HCT116 (cell line): ENCODE data around the gene KCNA3. TPM values are rescaled to one million over a fixed set of nuclear protein-coding genes. Genes with fewer than 3 reads are reported as not detected.

Source experiments
- ATAC-seq: fragments of 200-7000 bp; cut with Tn5 transposase; 2 replicates; pipeline ENCODE4 v1.9.1; 2020; ENCODE audit warnings: mild to moderate bottlenecking, moderate library complexity
- BruUV-seq: library from RNA; stranded (reverse); fragments of 400-500 nt; replicated peaks from 2 replicates; lab custom pipeline; 2021; lab: Mats Ljungman, UMichigan
- CTCF ChIA-PET: fragments of 300-600 bp; sonication (Branson Sonifier 250); formaldehyde crosslinking; loops from one replicate; lab custom pipeline; 2021; ENCODE audit warnings: antibody characterized with exemption; lab: Charles Lee
- POLR2A ChIA-PET: fragments of 300-600, 350-600 bp; sonication (Branson Sonifier 250); formaldehyde crosslinking; loops from one replicate; lab custom pipeline; 2021; ENCODE audit warnings: antibody characterized with exemption; lab: Charles Lee
- RAD21 ChIA-PET, 2 experiments: fragments of 300-600 bp; sonication (Branson Sonifier 250); formaldehyde crosslinking; loops; one replicate each; lab custom pipeline; 2023; ENCODE audit warnings: low total read pairs in 2 of 2; ENCODE audit not compliant: uncharacterized antibody in 2 of 2, unreplicated experiment in 2 of 2, low non-redundant PET in 1 of 2; lab: Charles Lee
- DNase-seq: peaks from one replicate; pipeline ENCODE4 v3.0.0-alpha.2; 2010; ENCODE audit warnings: low read depth, low spot score
- H2AFZ ChIP-seq: fragments of 200-600 bp; shearing (Covaris generic), sonication (generic); 2 replicates; pipeline ENCODE4 v1.6.1; 2017; ENCODE audit warnings: low read depth, mixed run types, mixed read lengths, antibody characterized with exemption, low read length; ENCODE audit not compliant: poor library complexity, severe bottlenecking
- H3K27ac ChIP-seq: 2 replicates; pipeline ENCODE4 v1.5.1; 2012; ENCODE audit warnings: low read depth, low read length
- H3K27me3 ChIP-seq: fragments of 200-600 bp; sonication (generic); 2 replicates; pipeline ENCODE4 v1.6.1; 2016; ENCODE audit warnings: mixed run types, low read length, mixed read lengths; ENCODE audit not compliant: insufficient read depth
- H3K36me3 ChIP-seq, 2 experiments: fragments of 200-500 bp in 1 of 2; fragments of 200-600 bp in 1 of 2; sonication (Bioruptor generic) in 1 of 2; sonication (generic) in 1 of 2; 2 replicates each; pipeline versions ENCODE4 v1.5.1 to v1.6.1; 2014 to 2016; ENCODE audit warnings: low read length in 2 of 2, inconsistent platforms in 1 of 2, mixed read lengths in 1 of 2, mixed run types in 1 of 2; ENCODE audit not compliant: insufficient read depth in 2 of 2, control insufficient read depth in 1 of 2
- H3K4me1 ChIP-seq, 2 experiments: fragments of 200-600 bp in 1 of 2; sonication (generic) in 1 of 2; 2 replicates each; pipeline versions ENCODE4 v1.5.1 to v1.6.1; 2012 to 2017; ENCODE audit warnings: low read length in 2 of 2, inconsistent platforms in 1 of 2, mild to moderate bottlenecking in 1 of 2, mixed read lengths in 1 of 2, mixed run types in 1 of 2, moderate library complexity in 1 of 2; ENCODE audit not compliant: insufficient read depth in 2 of 2, control insufficient read depth in 1 of 2
- H3K4me2 ChIP-seq: fragments of 200-600 bp; sonication (generic); 2 replicates; pipeline ENCODE4 v1.6.1; 2017; ENCODE audit warnings: mixed run types, low read length, mixed read lengths
- H3K4me3 ChIP-seq, 2 experiments: fragments of 200-600 bp in 1 of 2; sonication (generic) in 1 of 2; replicated peaks in 1 of 2; 2 replicates each; pipeline ENCODE4 v1.5.1; 2011 to 2016; ENCODE audit warnings: low read length in 2 of 2, control low read depth in 1 of 2, low read depth in 1 of 2, mild to moderate bottlenecking in 1 of 2, mixed read lengths in 1 of 2, mixed run types in 1 of 2
- H3K79me2 ChIP-seq: fragments of 200-600 bp; sonication (generic); 2 replicates; pipeline ENCODE4 v1.6.1; 2017; ENCODE audit warnings: mild to moderate bottlenecking, mixed run types, low read length, moderate library complexity, mixed read lengths; ENCODE audit not compliant: insufficient read depth
- H3K9ac ChIP-seq: fragments of 200-600 bp; sonication (generic); 2 replicates; pipeline ENCODE4 v1.6.1; 2016; ENCODE audit warnings: low read length, mixed read lengths
- H3K9me2 ChIP-seq: fragments of 200-600 bp; sonication (generic), shearing (Covaris generic); 2 replicates; pipeline ENCODE4 v1.6.1; 2017; ENCODE audit warnings: mixed run types, mild to moderate bottlenecking, moderate library complexity; ENCODE audit not compliant: insufficient read depth
- H3K9me3 ChIP-seq, 2 experiments: fragments of 200-500 bp in 1 of 2; fragments of 200-600 bp in 1 of 2; sonication (Bioruptor generic) in 1 of 2; sonication (generic) in 1 of 2; 2 replicates each; pipeline ENCODE4 v1.6.1; 2014 to 2017; ENCODE audit warnings: low read length in 2 of 2, mixed read lengths in 2 of 2, inconsistent platforms in 1 of 2, low read depth in 1 of 2, mild to moderate bottlenecking in 1 of 2, mixed run types in 1 of 2, moderate library complexity in 1 of 2; ENCODE audit not compliant: control insufficient read depth in 1 of 2, insufficient read depth in 1 of 2
- H4K20me1 ChIP-seq: fragments of 200-600 bp; sonication (generic), shearing (Covaris generic); 2 replicates; pipeline ENCODE4 v1.6.1; 2017; ENCODE audit warnings: mixed run types, mild to moderate bottlenecking, moderate library complexity; ENCODE audit not compliant: insufficient read depth
- CBX3 ChIP-seq: IDR thresholded peaks from 2 replicates; pipeline ENCODE4 v1.6.1; 2012; ENCODE audit warnings: low read depth
- EGR1 ChIP-seq: IDR thresholded peaks from 2 replicates; pipeline ENCODE4 v1.6.1; 2012; ENCODE audit warnings: low read depth
- EZH2 ChIP-seq: fragments of 200-600 bp; sonication (generic); IDR thresholded peaks from 2 replicates; pipeline ENCODE4 v1.6.1; 2017; ENCODE audit warnings: antibody characterized with exemption, mixed run types
- POLR2A ChIP-seq: IDR thresholded peaks from 2 replicates; pipeline ENCODE4 v1.7.0; 2011; ENCODE audit warnings: borderline replicate concordance; ENCODE audit not compliant: insufficient read depth, insufficient read length; ENCODE audit errors: extremely low read depth
- POLR2AphosphoS5 ChIP-seq: IDR thresholded peaks from 2 replicates; pipeline ENCODE4 v1.6.1; 2011; ENCODE audit warnings: mild to moderate bottlenecking, low read depth, low read length, moderate library complexity
- RAD21 ChIP-seq: IDR thresholded peaks from 2 replicates; pipeline ENCODE4 v1.6.1; 2012; ENCODE audit warnings: low read depth, mild to moderate bottlenecking
- REST ChIP-seq: IDR thresholded peaks from 2 replicates; pipeline ENCODE4 v1.6.1; 2012; ENCODE audit warnings: low read depth
- SIN3A ChIP-seq: IDR thresholded peaks from 2 replicates; pipeline ENCODE4 v1.6.1; 2012; ENCODE audit warnings: low read depth
- SP1 ChIP-seq: IDR thresholded peaks from 2 replicates; pipeline ENCODE4 v1.6.1; 2012; ENCODE audit warnings: low read depth
- SRF ChIP-seq: IDR thresholded peaks from 2 replicates; pipeline ENCODE4 v1.6.1; 2012; ENCODE audit warnings: low read depth
- TCF7L2 ChIP-seq: IDR thresholded peaks from 2 replicates; pipeline ENCODE4 v1.7.0; 2011; ENCODE audit warnings: borderline replicate concordance, inconsistent platforms; ENCODE audit not compliant: insufficient read depth, insufficient read length; ENCODE audit errors: extremely low read depth
- YY1 ChIP-seq: IDR thresholded peaks from 2 replicates; pipeline ENCODE4 v1.6.1; 2011; ENCODE audit warnings: low read length, low read depth, moderate library complexity, mild to moderate bottlenecking; ENCODE audit not compliant: insufficient replicate concordance; ENCODE audit errors: extremely low read depth
- ZBTB33 ChIP-seq: IDR thresholded peaks from 2 replicates; pipeline ENCODE4 v1.6.1; 2011; ENCODE audit warnings: mild to moderate bottlenecking, low read length, moderate library complexity; ENCODE audit not compliant: insufficient replicate concordance; ENCODE audit errors: extremely low read depth
- ZFX ChIP-seq: fragments of 450-650 bp; IDR thresholded peaks from 2 replicates; pipeline ENCODE4 v1.6.1; 2017
- intact Hi-C: fragments of 100-400 bp; cut with micrococcal nuclease; formaldehyde crosslinking; loops from 2 replicates; pipeline ENCODE4 v1.10.0; 2022
- total RNA-seq: library from RNA; stranded (reverse); gene quantifications from one replicate; pipeline ENCODE4 v1.2.1, GENCODE V29; 2021; ENCODE audit not compliant: unreplicated experiment

The KCNA3 gene
- total RNA-seq, 1 experiment from 2014 or later, result 0.07 TPM

GRCh38 chr1:110645821-110646735, 28.7 kb downstream of the KCNA3 start:
- H3K36me3 ChIP-seq, result no peaks in the 10 kb centered on the region
- no peaks in the 10 kb centered on the region for H3K4me1 ChIP-seq
- H4K20me1 ChIP-seq, result no peaks in the 10 kb centered on the region
- no peak overlapping the region for H3K4me3 ChIP-seq
- H3K9me3 ChIP-seq, result no peaks in the 10 kb centered on the region
- no TSS peak for BruUV-seq
- H3K27ac ChIP-seq, result no peak overlapping the region
- peaks cover 91% of the 10 kb centered on the region for H3K27me3 ChIP-seq
- no peak overlapping the region for H2AFZ ChIP-seq
- no peaks in the 10 kb centered on the region for H3K79me2 ChIP-seq
- no peak overlapping the region for H3K4me2 ChIP-seq
- DNase-seq (no peak), ATAC-seq (no peak)
- intact Hi-C loops, result loop anchor here (2.0 kb wide), 1 partner anchor 17 kb away; no protein-coding TSS in a partner anchor
- ChIA-PET CTCF (interaction anchor here (0.8 to 1.4 kb wide), 2 partner anchors 120 to 137 kb away, joined by 3 to 6 read pairs; no protein-coding TSS in a partner anchor), RAD21 (no interaction called here), POLR2A (no interaction called here)
- TF ChIP-seq YY1 (no peak), ZFX (no peak), POLR2AphosphoS5 (no peak), POLR2A (no peak), CBX3 (no peak), SIN3A (no peak), RAD21 (no peak), TCF7L2 (no peak), SRF (no peak), EZH2 (no peak)
- H3K9me2 ChIP-seq, result no peaks in the 10 kb centered on the region
- no peak overlapping the region for H3K9ac ChIP-seq

GRCh38 chr1:110645211-110645610, 29.5 kb downstream of the KCNA3 start:
- Histone ChIP-seq H3K79me2 (no peaks in the 10 kb centered on the region), H3K9me3 (no peaks in the 10 kb centered on the region), H3K9me2 (no peaks in the 10 kb centered on the region), H3K9ac (no peak overlapping the region), H3K4me3 (no peak overlapping the region), H3K36me3 (no peaks in the 10 kb centered on the region), H4K20me1 (no peaks in the 10 kb centered on the region), H3K27ac (no peak overlapping the region), H2AFZ (no peak overlapping the region), H3K27me3 (peaks cover 90% of the 10 kb centered on the region), H3K4me1 (no peaks in the 10 kb centered on the region), H3K4me2 (no peak overlapping the region)
- ChIA-PET CTCF (no interaction called here), POLR2A (no interaction called here), RAD21 (no interaction called here)
- intact Hi-C loops, result no loop called here
- no peak for ATAC-seq
- DNase-seq, result no peak
- no TSS peak for BruUV-seq
- TF ChIP-seq SRF (no peak), REST (no peak), TCF7L2 (no peak), ZBTB33 (no peak), SP1 (no peak), EGR1 (no peak), SIN3A (no peak)
